Pulmonary artery endothelial cell (primary cell): ENCODE results near the gene TARBP1. TPM values are rescaled to one million over a fixed set of nuclear protein-coding genes. Genes with fewer than 3 reads are reported as not detected.
"Not testable (repeated sequence)": the region's sequence is repeated elsewhere in the genome, so short reads cannot be mapped to it uniquely, and the experiment has no call there.

ENCODE experiments used
- DNase-seq: peaks from one replicate; pipeline ENCODE4 v3.0.0-alpha.2; 2011; ENCODE audit warnings: low read depth, low spot score
- total RNA-seq: library from RNA; depleted of rRNA; stranded (reverse); fragments of >200 nt; gene quantifications from 2 replicates; pipeline ENCODE4 v1.2.3, GENCODE V29; 2014

TARBP1 gene
- total RNA-seq, 1 donor from 2014 or later: 25.1 TPM

DNA sequence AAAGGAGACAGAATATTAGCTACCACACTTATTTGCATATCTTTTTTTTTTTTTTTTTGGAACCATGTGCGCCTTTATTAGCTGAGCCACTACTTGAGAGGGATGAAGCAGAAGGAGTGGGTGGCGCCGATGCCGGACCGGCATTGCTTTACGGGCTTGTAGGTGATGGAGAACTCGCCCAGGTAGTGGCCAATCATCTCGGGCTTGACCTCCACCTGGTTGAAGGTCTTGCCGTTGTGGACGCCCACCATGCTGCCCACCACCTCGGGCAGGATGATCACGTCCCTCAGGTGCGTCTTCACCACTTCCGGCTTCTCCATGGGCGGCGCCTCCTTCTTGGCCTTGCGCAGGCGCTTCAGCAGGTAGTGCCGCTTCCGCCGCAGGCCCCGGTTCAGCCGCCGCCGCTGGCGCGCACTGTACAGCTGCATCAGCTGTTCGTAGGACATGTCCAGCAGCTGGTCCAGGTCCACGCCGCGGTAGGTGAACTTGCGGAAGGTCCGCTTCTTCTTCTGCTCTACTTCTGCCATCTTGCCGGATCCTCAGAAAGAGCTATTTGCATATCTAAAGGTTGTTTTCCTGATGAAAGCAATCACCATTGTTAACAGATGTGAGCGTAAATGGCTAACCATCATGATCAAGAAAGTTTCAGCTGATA, 122.2 kb downstream of the TARBP1 start:
- DNase-seq: not testable (repeated sequence)

DNA sequence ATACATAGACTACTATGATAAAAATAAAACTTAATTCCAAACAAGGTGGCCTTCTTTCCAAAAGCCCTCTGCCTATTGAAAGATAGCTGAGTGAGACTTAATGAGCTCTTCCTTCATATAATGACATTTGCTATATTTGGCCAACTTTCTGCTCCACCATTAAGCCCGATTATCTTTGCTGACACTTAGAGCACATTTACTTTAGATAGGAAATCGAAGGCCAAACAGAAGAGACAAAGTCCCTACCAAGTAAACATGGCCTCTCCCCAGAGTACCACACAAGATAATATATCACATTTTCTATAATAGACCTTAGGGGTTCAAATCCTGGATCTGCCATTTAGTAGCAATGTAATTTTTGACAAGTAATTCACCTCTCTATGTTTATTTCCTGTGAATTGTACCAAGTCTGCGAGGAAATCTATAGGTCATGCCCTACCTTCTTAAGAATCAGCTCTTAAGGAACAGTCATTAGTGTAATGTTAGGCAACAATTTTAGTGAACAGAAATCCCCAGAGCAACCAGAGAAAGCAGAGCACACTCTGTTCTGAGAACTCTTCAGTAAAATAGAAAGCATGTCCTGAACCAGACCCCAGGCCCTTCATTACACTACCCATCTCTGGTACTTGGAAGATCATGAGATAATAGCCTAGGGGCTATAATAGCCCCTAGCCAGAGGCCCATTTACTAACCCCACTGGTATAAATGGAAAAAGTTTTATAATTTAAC, 123.0 kb downstream of the TARBP1 start:
- DNase-seq: no peak

DNA sequence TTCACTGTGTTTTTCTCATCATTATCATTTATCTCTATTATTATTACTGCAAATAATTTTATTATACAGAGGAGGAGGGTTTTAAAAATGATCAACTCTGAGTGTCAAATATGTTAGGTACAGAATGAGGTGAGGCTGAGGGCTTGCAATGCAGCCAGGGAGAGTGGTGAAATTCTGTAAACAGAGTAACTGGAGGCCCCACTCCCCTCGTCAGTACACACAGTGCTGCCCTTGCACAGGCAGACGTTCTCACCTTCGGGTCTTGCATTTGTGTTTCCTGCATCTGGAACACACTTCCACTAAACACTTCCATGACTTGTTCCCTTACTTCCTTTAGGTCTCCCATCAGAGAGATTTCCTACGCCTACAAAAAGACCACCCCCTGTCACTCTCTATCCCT, 130.0 kb downstream of the TARBP1 start:
- no peak for DNase-seq

DNA sequence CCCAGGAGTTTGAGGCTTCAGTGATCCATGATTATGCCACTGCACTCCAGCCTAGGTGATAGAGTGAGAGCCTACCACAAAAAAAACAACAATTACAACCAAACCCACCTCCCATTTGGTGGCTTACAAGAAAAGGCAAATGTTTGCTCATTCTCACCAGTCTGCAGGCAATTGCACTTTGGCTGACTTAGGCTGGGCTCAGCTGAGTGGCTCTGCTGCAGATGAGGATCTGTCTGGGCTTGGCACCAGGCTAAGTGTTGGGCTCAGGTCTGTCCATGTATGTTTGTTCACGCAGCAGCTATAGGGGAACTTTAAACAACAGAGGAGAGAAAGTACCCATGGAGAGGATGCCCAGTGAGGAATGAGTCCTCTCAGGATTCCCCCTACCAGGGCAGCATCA, 133.7 kb downstream of the TARBP1 start:
- DNase-seq: no peak

DNA sequence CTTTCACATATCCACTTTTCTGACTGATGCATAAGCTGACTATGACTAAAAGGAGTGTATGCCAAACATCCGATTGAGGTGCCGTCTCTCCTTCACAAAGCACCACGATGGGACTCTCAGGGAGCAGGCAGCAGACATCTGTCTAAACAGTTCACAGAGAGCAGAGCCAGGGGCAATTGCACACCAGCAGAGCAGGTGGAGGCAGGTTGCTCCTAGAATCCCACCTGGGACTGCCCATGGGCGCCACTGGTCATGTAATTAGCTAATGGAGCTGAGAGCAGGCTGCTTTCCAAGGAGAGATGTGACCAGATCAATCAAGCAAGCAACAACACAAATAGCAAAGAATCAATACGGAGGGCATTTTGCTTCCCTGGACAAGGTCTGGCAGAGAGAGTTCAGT, 136.2 kb downstream of the TARBP1 start:
- no peak for DNase-seq

Other genes with a start within 250 kb of the TARBP1 start
- 21.5 and 32.0 TPM in 2 replicates for gene COA6, start 105.7 kb downstream of the TARBP1 start, total RNA-seq
- 62.4 and 74.6 TPM in 2 replicates for gene IRF2BP2, start 131.0 kb upstream of the TARBP1 start, total RNA-seq